Activated CD8-positive, alpha-beta memory T cell treated with anti-CD3 and anti-CD28 coated beads for 48 hours (primary cell): ENCODE data around the gene OBSCN.

Source experiments
- DNase-seq, 3 experiments: peaks; one replicate each; pipeline ENCODE4 v3.0.0-alpha.2; 2020; ENCODE audit warnings: low read depth in 2 of 3, low spot score in 2 of 3

OBSCN gene

GRCh38 chr1:228304225-228304624 lies 96.4 kb downstream of the OBSCN start:
- DNase-seq: no peak

DNA sequence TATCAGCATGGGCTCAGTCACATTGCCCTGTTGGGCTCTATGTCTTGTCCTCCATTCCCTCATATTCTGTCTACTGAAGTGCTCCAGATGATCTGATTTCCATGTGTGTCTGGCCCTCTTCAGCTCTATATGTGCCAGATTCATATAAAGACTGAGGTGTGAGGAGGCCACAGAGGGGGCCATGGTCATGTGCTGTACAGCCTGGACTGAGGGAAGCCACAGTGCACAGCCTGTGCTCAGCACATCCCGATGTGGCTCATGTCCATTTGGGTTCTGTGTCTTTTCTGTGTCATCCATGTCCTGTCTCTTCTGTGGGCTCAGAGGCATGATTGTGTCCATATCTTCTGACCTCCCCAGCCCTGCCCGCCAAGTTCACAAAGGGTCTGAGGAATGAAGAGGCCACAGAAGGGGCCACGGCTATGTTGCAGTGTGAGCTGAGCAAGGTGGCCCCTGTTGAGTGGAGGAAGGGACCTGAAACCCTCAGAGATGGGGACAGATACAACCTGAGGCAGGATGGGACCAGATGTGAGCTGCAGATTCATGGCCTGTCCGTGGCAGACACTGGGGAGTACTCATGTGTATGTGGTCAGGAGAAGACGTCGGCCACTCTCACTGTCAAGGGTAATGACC lies 97.0 kb downstream of the OBSCN start:
- no peak for DNase-seq

DNA sequence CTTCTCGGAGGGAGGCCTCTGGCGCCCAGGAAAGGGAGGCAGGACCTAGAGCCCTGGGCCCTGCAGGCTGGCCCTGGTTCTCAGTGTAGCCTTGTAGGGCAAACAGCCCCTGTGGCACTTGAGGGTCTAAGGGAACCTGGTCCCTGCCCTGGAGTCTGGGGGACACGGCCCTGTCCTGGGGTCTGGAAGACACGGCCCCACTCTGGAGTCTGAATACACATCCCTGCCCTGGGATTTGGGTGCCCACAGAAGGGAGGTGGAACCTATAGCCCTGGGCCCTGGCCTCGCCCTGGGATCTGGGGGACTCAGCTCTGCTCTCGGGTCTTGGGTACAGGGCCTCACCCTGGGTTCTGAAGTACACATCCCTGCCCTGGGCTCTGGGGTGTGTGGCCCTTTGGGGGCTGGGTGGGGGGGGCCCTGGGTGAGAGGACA lies 97.9 kb downstream of the OBSCN start:
- no peak for DNase-seq

GRCh38 chr1:228306275-228307217 lies 98.7 kb downstream of the OBSCN start:
- no peak for DNase-seq

DNA sequence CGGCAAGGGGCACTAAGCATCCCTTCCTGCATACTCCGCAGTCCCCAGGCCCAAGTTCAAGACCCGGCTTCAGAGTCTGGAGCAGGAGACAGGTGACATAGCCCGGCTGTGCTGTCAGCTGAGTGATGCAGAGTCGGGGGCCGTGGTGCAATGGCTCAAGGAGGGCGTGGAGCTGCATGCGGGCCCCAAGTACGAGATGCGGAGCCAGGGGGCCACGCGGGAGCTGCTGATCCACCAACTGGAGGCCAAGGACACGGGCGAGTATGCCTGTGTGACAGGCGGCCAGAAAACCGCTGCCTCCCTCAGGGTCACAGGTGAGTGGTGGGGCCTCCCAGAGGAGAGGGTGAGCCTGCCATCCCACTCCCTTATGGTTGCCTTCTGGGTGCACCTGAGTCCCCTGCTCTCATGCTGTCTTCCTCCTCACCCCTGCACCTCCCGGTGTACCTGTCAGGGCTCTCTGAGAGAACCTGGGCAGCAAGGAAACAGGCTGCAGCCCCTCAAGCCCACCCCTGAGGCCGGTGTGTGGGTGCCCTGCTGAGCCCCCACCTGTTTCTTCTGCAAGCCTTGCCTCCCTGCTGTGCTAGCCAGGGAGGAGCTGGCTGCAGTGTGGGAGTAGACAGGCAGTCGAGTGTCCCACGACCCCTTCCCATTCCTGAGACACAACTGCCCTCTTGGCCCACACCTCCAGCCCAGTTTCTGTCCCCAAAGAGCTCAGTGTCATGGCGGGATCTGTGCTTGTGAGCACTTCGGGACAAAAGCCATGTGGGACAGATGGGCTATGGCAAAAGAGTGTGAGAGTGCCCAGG lies 99.6 kb downstream of the OBSCN start:
- no peak for DNase-seq

DNA sequence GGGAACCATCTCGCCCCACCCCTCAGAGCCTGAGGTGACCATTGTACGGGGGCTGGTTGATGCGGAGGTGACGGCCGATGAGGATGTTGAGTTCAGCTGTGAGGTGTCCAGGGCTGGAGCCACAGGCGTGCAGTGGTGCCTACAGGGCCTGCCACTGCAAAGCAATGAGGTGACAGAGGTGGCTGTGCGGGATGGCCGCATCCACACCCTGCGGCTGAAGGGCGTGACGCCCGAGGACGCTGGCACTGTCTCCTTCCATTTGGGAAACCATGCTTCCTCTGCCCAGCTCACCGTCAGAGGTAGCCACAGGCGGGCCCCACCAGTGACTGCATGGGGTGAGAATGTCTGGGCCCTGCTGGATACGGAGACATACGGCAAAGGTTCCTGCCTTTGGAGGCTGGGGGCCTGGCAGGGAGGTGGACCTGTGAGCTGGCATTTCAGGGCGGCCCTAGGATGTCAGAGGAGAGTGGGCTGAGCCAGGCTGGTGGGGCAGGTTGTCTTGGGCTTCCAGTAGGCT lies 100.3 kb downstream of the OBSCN start:
- no peak for DNase-seq

GRCh38 chr1:228308628-228309325 lies 100.9 kb downstream of the OBSCN start:
- no peak for DNase-seq

DNA sequence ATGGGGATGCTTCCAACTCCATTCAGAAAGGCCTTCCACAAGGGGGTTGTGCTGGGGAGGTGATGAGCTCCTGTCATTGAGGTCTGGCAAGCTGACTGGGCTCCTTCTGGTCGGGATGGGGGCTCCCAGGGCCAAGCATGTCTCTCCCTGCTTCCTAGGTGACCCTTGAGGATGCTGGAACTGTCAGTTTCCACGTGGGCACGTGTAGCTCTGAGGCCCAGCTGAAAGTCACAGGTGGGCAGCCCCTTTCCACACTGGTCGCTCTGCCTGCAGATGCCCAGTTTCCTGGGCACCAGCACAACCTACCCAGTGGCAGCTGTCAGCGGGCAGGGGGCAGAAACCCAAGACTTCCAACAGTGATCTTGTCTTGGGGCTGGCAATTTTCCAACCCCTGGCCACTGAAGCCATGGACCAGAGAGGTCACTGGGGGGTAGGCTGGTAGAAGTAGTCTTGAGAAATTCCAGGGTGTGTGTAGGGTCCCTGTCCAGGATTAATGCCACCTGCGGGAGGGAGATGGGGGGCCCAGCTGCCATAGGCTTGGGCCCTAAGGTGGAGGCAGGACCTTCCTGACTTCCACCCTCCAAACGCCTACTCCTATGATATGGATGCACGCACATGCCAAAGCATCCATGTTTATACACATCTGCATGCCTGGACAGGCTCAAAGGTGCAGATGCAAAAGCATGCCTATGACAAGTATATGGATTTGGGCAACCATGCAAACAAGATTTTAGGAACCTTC lies 101.7 kb downstream of the OBSCN start:
- no peak for DNase-seq

DNA sequence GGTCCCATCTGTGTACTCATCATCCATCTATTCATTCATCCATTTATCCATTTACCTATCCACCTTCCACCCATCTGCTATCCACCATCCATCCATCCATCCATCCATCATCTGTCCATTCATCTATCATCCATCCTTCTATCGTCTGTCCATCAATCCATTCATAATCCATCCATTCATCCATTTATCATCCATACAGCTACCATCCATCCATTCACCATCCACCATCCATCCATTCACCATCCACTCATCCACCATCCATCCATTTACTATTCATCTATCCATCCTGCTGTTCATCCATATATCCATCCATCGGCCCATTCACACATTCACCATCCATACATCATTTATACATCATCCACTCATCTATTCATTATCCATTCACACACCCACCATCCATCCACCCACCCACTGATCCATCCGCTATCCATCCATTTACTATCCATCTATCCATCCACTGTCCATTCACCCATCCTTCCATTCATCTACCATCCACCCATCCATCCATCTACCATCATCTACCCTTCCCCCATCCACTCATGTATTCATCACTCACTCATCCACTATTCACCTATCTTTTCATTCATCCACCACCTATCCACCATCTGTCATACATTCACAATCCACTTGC lies 102.4 kb downstream of the OBSCN start:
- no peak for DNase-seq

DNA sequence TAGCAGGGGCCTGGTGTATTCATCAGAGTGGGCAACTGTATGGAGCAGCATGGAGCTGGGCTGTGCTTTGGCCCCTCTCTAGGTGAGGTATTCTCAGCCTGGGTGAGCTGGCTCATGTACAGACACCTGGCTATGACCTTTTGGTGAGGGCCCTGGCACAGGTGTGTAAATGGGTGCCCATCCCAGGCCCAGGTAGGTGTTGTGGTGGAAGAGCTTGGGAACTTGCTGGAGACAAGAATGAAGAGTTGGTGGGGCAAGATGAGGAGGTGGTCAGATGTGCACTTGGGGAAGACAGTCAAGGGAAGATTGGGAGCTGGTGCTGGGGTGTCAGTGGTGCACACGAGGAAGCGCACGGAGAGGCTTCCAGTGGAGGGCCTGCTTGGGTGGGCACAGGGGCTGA lies 103.2 kb downstream of the OBSCN start:
- DNase-seq: no peak

DNA sequence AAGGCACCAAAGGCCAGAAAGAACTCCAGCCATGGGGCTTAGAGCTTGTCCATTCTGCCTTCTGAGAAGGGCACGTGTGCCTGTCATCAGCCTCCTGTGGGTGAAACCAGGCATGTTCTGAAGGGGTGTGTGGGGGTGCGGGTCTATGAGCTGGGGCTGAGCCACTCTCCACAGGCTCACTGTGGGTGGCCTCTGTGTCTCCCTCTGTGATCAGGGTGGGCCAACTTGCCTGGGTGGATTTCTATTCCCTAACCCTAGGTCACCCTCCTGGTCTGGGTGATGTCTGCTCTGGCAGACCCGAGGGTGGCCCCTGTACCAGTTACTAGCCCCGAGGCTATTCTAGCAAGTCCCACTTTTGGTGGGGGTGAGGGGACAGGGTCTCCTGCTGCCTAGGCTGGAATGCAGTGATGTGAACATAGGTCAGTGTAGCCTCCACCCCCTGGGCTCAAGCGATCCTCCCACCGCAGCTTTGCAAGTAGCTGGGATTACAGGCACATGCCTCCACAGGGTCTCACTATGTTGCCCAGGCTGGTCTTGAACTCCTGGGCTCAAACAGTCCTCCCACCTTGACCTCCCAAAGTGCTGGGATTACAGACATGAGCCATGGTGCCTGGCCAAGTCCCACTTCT lies 104.4 kb downstream of the OBSCN start:
- no peak for DNase-seq

GRCh38 chr1:228313536-228314277 lies 105.9 kb downstream of the OBSCN start:
- DNase-seq: no peak

GRCh38 chr1:228314315-228314657 lies 106.4 kb downstream of the OBSCN start:
- DNase-seq: no peak

DNA sequence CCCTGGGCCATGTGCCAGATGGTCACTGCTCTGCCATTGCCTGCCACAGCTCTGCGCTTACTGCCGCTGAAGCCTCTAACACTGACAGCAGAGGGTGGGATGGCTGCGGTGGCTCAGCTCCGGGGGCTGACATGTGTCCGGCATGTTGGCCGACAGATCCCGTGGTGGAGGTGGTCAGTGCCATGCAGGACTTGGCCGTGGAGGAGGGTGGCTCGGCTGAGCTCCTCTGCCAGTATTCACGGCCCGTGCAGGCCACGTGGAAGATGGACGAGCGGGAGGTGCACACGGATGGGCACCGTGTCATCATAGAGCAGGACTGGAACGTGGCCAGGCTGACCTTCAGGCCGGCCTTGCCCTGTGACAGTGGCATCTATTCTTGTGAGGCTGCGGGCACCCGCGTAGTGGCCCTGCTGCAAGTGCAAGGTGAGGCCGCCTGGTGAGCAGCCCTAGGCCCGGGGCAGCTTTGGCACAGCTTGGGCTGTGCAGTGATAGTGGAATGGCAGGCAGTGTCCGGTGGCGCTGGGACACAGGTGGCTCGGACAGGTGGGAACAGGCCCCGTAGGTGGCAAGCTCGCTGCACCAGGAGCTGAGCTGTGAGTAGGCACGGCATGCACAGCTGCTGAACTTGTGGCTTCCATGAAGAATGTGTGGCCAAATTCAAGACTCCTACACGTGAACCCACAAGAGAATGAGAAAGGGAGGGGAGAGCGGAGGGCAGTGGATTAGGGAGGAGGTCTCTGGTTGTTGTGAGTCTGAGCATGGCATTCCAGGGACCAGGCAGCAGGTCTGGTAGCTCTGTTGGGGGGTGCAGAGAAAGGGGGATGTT lies 107.0 kb downstream of the OBSCN start:
- no peak for DNase-seq

GRCh38 chr1:228315484-228315944 lies 107.7 kb downstream of the OBSCN start:
- no peak for DNase-seq

DNA sequence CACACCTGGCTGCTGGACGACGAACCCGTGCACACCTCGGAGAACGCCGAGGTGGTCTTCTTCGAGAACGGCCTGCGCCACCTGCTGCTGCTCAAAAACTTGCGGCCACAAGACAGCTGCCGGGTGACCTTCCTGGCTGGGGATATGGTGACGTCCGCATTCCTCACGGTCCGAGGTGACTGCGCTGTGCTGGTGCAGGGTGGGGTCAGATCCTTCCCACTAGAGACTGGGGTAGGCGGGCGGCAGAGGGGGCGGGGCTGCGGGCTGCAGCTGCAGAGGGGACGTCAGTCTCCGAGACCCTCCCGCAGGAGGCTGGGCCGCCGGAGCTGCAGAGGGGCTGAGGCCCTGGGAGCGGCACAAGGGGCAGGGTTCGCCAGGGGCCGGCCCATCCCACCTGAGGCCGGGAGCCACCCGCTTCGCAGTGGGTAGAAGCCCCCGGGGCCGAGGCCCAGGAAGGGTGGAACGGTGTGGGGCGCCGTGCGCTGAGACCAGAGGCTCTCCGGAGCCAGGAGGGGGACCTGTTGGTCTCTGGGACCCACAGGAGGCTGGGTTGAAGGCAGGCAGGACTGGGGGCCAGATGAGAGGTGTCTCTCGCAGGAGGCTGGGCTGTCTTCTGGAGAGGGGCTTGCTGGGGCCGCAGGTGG lies 108.2 kb downstream of the OBSCN start:
- DNase-seq: no peak
